ENCODE data around the gene SLC39A13.

DNA sequence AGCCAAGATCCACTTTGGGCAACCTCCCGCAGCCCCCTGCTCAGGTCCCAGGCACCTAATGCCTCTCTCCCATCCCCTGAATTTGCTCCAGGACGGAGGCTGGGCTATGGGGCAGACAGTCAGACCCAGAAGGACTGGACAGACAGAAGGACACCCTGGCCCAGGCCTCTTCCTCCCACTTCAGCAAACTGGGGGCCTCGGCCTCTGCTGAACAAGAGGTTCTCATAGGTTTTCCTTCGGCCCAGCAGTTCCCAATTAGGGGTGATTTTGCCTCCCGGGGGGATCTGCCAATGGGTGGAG, 33.7 kb upstream of the SLC39A13 start:
- TF ChIP-seq, protein P1, sequence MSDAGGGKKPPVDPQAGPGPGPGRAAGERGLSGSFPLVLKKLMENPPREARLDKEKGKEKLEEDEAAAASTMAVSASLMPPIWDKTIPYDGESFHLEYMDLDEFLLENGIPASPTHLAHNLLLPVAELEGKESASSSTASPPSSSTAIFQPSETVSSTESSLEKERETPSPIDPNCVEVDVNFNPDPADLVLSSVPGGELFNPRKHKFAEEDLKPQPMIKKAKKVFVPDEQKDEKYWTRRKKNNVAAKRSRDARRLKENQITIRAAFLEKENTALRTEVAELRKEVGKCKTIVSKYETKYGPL (CRISPR knock-in tag; IDR thresholded peaks at IDR 0.05) = no peak
- TF ChIP-seq, protein P2, sequence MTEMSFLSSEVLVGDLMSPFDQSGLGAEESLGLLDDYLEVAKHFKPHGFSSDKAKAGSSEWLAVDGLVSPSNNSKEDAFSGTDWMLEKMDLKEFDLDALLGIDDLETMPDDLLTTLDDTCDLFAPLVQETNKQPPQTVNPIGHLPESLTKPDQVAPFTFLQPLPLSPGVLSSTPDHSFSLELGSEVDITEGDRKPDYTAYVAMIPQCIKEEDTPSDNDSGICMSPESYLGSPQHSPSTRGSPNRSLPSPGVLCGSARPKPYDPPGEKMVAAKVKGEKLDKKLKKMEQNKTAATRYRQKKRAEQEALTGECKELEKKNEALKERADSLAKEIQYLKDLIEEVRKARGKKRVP (CRISPR knock-in tag; IDR thresholded peaks at IDR 0.05) = no peak
